ENCODE results near the gene PLPP6. TPM values are rescaled to one million over a fixed set of nuclear protein-coding genes. Genes with fewer than 3 reads are reported as not detected.

Gene PLPP6
- total and polyA plus RNA-seq, 2 of the 8 experiments (the other 6 are each of a cell fraction or from before 2014, with no cell fraction given) = 11.8 to 13.3 TPM

DNA sequence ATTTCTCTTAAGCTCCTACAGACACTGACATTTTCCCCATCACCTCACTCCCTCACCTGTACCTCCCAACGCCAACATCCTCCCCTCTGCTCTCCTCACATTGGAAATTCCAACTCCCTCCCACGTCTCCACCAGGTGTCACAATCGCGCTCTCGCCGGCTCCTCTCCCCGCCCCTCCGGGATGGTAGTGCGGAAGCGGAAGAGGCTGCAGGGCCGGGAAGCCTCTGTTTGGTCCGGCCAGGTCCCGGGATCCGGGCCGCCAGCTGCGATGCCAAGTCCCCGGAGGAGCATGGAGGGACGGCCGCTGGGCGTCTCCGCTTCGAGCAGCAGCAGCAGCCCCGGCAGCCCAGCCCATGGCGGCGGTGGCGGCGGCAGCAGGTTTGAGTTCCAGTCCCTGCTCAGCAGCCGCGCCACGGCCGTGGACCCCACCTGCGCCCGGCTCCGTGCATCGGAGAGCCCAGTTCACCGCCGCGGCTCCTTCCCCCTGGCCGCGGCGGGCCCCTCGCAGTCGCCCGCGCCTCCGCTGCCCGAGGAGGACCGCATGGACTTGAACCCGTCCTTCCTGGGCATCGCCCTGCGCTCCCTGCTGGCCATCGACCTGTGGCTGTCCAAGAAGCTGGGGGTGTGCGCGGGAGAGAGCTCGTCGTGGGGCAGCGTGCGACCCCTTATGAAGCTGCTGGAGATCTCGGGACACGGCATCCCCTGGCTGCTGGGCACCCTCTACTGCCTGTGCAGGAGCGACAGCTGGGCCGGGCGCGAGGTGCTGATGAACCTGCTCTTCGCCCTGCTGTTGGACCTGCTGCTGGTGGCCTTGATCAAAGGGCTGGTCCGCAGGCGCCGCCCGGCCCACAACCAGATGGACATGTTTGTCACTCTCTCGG, at the start of gene PLPP6 (continued):
- TF ChIP-seq, protein P1, sequence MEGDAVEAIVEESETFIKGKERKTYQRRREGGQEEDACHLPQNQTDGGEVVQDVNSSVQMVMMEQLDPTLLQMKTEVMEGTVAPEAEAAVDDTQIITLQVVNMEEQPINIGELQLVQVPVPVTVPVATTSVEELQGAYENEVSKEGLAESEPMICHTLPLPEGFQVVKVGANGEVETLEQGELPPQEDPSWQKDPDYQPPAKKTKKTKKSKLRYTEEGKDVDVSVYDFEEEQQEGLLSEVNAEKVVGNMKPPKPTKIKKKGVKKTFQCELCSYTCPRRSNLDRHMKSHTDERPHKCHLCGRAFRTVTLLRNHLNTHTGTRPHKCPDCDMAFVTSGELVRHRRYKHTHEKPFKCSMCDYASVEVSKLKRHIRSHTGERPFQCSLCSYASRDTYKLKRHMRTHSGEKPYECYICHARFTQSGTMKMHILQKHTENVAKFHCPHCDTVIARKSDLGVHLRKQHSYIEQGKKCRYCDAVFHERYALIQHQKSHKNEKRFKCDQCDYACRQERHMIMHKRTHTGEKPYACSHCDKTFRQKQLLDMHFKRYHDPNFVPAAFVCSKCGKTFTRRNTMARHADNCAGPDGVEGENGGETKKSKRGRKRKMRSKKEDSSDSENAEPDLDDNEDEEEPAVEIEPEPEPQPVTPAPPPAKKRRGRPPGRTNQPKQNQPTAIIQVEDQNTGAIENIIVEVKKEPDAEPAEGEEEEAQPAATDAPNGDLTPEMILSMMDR (IDR thresholded peaks at IDR 0.05; ENCODE audit: control extremely low read depth in 1 of 3, insufficient read depth in 1 of 3, low read depth in 1 of 3, low read length in 3 of 3) = peak; percentile 55 to 58 (median 56)
- TF ChIP-seq TAF1 (IDR thresholded peaks at IDR 0.05; ENCODE audit: low read depth, low read length) (peak; percentile 75), CBX8 (IDR thresholded peaks at IDR 0.05; ENCODE audit: borderline replicate concordance, low read depth, low read length) (no peak), CTBP2 (IDR thresholded peaks at IDR 0.05; ENCODE audit: borderline replicate concordance, insufficient read depth, insufficient read length, low read length) (no peak), YY1 (IDR thresholded peaks at IDR 0.05; ENCODE audit: low read depth, low read length) (peak; percentile 55; the same call in 1 of the 2 replicates), BCL11A (IDR thresholded peaks at IDR 0.05; ENCODE audit: low read depth in 2 of 2, low read length in 2 of 2) (no peak), MAFK (IDR thresholded peaks at IDR 0.05; ENCODE audit: low read depth, low read length) (no peak), SIX5 (IDR thresholded peaks at IDR 0.05; ENCODE audit: low read depth, low read length) (no peak), RFX5 (IDR thresholded peaks at IDR 0.05; ENCODE audit: borderline replicate concordance, low read depth, low read length) (no peak), TCF12 (IDR thresholded peaks at IDR 0.05; ENCODE audit: low read depth, low read length) (no peak), SRF (IDR thresholded peaks at IDR 0.05; ENCODE audit: low read depth, low read length) (no peak), SP4 (IDR thresholded peaks at IDR 0.05; ENCODE audit: low read length) (no peak), SP2 (IDR thresholded peaks at IDR 0.05; ENCODE audit: low read length) (no peak), JUN (IDR thresholded peaks at IDR 0.05; ENCODE audit: low read depth, low read length) (no peak), SIN3A (conservative IDR thresholded peaks at IDR 0.05 in 1 of 2, IDR thresholded peaks at IDR 0.05 in 1 of 2; ENCODE audit: low read depth in 1 of 2, low read length in 2 of 2) (peak; percentile 86 to 92; a peak in 3 of 4 replicates), BACH1 (IDR thresholded peaks at IDR 0.05; ENCODE audit: low read length) (0 out of 2 replicates have a peak, but pooled peaks have one; percentile 9)
- TF ChIP-seq, protein P2, sequence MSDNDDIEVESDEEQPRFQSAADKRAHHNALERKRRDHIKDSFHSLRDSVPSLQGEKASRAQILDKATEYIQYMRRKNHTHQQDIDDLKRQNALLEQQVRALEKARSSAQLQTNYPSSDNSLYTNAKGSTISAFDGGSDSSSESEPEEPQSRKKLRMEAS (IDR thresholded peaks at IDR 0.05) = peak; percentile 40; the same call in 1 of the 2 replicates
- TF ChIP-seq, protein P3, sequence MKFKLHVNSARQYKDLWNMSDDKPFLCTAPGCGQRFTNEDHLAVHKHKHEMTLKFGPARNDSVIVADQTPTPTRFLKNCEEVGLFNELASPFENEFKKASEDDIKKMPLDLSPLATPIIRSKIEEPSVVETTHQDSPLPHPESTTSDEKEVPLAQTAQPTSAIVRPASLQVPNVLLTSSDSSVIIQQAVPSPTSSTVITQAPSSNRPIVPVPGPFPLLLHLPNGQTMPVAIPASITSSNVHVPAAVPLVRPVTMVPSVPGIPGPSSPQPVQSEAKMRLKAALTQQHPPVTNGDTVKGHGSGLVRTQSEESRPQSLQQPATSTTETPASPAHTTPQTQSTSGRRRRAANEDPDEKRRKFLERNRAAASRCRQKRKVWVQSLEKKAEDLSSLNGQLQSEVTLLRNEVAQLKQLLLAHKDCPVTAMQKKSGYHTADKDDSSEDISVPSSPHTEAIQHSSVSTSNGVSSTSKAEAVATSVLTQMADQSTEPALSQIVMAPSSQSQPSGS (IDR thresholded peaks at IDR 0.05; ENCODE audit: low read length) = no peak
- TF ChIP-seq, protein P4, sequence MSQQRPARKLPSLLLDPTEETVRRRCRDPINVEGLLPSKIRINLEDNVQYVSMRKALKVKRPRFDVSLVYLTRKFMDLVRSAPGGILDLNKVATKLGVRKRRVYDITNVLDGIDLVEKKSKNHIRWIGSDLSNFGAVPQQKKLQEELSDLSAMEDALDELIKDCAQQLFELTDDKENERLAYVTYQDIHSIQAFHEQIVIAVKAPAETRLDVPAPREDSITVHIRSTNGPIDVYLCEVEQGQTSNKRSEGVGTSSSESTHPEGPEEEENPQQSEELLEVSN (IDR thresholded peaks at IDR 0.05) = peak; percentile 60

All from H1 (cell line).